Bronchial smooth muscle cell (primary cell): ENCODE measurements around the gene RMND5A. TPM values are rescaled to one million over a fixed set of nuclear protein-coding genes. Genes with fewer than 3 reads are reported as not detected.

Experiments
- total RNA-seq: library from RNA; depleted of rRNA; stranded (reverse); fragments of >200 nt; gene quantifications from 2 replicates; pipeline ENCODE4 v1.2.1, GENCODE V29; 2014

RMND5A gene
- total RNA-seq: 12.0 and 15.1 TPM in 2 replicates

GRCh38 chr2:86719637-86720539 is at the start of gene RMND5A:
Gene RMND5A, plus strand, starts transcription at chr2:86720291. Its CDS starts 377 bp downstream, at chr2:86720668.

GRCh38 chr2:86790676-86791572 is 70.8 kb downstream of the RMND5A start, which contains the start of gene CD8A:
Gene CD8A, minus strand, starts transcription at chr2:86790913. Its CDS starts 88 bp downstream, at chr2:86790825.

Other genes with a start within 250 kb of the RMND5A start
- gene CHMP3, start 156.8 kb upstream of the RMND5A start, total RNA-seq: 74.7 and 148 TPM in 2 replicates
- 11.2 and 12.6 TPM in 2 replicates for gene RNF103, start 96.4 kb upstream of the RMND5A start, total RNA-seq
- not detected in 2 replicates for gene CD8A, start 70.6 kb downstream of the RMND5A start, total RNA-seq
- gene CD8B, start 141.6 kb downstream of the RMND5A start, total RNA-seq: not detected in 2 replicates
- gene RGPD1, start 221.8 kb downstream of the RMND5A start, total RNA-seq: 0.16 and 0.17 TPM in 2 replicates